Stimulated activated CD4-positive, alpha-beta T cell treated with anti-CD3 and anti-CD28 coated beads, Interleukin-2, amount 100 ng/mL, for 4 hours (primary cell): ENCODE data around the gene PRRT3.
"Not testable (repeated sequence)": the region's sequence is repeated elsewhere in the genome, so short reads cannot be mapped to it uniquely, and the experiment has no call there.

Experiments
- DNase-seq: peaks from one replicate; pipeline ENCODE4 v3.0.0-alpha.2; 2020; ENCODE audit warnings: low read depth

PRRT3 gene

GRCh38 chr3:9947025-9947995 lies 4.9 kb downstream of the PRRT3 start:
- no peak for DNase-seq

GRCh38 chr3:9946112-9947024 lies 5.8 kb downstream of the PRRT3 start:
- peak; percentile 73 for DNase-seq

GRCh38 chr3:9945358-9945757 lies 6.8 kb downstream of the PRRT3 start:
- DNase-seq = no peak

DNA sequence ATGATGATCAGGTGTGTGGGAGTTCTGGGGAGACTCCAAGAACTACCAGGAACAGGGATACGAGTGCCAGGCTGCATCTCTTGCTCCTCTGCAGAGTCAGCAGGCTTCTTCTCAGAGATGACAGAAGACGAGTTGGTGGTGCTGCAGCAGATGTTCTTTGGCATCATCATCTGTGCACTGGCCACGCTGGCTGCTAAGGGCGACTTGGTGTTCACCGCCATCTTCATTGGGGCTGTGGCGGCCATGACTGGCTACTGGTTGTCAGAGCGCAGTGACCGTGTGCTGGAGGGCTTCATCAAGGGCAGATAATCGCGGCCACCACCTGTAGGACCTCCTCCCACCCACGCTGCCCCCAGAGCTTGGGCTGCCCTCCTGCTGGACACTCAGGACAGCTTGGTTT lies 7.9 kb downstream of the PRRT3 start:
- DNase-seq = no peak

DNA sequence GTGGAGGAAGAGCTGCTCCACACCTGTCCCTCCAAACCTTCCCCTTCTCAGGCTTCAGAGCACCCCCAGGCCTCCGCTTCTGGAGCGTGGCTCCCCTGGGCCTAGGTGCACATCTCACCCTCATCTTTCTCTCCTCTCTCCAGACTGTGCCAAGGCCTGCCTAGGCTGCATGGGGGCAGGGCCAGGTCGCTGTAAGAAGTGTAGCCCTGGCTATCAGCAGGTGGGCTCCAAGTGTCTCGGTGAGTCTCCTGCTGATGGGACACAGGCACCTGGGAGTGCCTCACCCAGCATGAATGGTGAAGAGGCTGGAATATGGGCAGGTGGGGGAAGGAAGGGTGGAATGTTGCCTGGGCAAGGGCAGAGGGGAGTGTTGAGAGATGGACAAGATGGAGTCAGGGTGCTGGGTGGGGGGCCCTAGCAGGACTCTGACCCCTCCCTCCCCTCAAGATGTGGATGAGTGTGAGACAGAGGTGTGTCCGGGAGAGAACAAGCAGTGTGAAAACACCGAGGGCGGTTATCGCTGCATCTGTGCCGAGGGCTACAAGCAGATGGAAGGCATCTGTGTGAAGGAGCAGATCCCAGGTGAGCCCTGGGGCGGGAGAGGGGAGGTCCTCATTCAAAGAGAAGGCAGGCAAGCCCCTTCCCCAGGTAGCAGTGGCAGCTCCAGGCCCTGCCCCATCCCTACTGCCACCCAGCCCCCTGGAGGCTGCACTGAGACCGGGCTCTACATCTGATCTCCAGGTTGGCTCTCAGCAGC lies 9.1 kb downstream of the PRRT3 start:
- no peak for DNase-seq

GRCh38 chr3:9942164-9942563 lies 10.0 kb downstream of the PRRT3 start:
- DNase-seq = no peak

- DNase-seq = no peak
Measured at GRCh38 chr3:9940746-9941145, 11.5 kb downstream of the PRRT3 start.

DNA sequence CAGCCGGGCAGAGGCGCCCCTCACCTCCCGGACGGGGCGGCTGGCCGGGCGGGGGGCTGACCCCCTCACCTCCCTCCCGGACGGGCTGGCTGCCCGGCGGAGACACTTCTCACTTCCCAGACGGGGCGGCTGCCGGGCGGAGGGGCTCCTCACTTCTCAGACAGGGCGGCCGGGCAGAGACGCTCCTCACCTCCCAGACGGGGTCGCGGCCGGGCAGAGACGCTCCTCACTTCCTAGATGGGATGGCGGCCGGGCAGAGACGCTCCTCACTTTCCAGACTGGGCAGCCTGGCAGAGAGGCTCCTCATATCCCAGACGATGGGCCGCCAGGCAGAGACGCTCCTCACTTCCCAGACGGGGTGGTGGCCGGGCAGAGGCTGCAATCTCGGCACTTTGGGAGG lies 12.3 kb downstream of the PRRT3 start:
- DNase-seq = not testable (repeated sequence)

DNA sequence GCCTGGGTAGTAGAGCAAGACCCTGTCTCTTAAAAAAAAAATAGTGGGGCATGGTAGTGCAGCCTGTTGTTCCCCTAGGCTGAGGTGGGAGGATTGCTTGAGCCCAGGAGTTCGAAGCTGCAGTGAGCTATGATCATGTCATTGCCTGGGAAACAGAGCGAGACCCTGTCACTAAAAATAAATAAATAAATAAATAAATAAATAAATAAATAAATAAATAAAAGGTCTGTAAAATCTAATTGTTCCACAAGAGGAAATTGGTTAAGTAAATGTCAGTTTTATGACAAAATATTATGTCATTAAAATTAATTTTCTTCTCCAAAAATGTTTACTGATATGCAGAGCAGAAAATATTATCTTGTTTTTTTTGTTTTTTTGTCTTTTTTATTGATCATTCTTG lies 13.2 kb downstream of the PRRT3 start:
- no peak for DNase-seq

DNA sequence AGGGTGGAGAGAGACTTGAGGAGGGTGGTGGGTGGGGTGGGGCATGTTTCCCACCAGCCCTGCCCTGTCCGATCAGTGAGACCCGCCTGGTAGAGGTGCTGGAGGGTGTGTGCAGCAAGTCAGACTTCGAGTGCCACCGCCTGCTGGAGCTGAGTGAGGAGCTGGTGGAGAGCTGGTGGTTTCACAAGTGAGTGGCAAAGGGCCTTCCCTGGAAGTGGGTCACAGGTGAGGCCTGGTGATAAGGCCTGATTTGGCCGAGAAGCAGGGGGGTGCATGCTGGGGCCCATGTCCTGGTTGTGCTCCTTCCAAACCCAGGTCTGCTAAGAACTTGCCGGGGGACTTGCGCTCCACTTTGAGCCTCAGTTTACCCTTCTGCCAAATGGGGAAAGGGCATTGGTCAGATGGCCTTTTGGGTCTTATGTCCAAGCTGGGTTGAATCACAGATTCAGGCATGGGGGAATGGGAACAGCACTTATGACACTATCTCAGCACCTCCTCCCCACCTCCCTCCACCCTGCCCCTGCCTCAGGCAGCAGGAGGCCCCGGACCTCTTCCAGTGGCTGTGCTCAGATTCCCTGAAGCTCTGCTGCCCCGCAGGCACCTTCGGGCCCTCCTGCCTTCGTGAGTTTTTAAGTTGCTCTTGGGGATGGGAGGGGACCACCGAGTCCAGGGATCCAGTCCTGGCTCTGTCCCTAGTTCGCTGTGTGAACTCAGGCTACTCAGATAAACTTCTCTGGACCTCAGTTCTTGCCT lies 14.5 kb downstream of the PRRT3 start:
- DNase-seq = no peak

DNA sequence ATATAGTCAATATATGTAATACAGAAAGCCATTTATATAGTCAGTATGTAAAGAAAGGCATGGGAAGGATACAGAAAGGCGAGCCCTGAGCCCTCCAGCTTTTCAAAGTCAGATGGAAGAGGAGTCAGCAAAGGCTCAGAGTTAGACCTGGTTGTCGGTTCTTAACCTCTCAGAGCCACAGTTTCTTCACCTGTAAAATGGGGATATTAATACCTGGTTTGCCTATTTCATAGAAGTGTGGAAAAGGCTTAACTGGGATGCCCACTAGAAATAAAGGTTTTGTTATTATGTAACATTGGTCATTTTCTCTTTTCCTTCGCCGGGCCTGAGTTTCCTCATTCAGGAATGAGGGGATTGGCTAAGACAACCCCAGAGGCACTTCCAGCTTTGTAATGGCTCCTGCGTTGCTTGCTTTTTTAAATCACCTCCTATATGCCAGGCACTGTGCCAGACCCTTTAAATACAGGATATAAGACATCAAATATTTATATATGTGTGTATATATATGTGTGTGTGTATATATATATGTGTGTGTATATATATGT lies 16.2 kb downstream of the PRRT3 start:
- DNase-seq = no peak

GRCh38 chr3:9934993-9935392 lies 17.2 kb downstream of the PRRT3 start:
- no peak for DNase-seq

DNA sequence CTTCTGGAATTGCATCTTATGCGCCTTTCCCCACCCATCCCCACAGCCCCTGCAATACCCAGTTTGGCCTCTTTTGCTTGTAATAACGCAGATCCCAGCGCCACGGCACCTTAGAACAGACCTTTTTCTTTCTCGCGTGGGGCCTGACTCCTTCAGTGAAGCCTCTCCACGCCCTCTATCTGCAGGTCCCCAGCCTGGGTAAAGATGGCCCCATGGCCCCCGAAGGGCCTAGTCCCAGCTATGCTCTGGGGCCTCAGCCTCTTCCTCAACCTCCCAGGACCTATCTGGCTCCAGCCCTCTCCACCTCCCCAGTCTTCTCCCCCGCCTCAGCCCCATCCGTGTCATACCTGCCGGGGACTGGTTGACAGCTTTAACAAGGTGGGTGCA lies 18.0 kb downstream of the PRRT3 start:
- DNase-seq = no peak

GRCh38 chr3:9933561-9934234 lies 18.5 kb downstream of the PRRT3 start, which contains the start of gene CRELD1:
Gene CRELD1, plus strand, starts transcription at chr3:9933834. Its CDS starts 605 bp downstream, at chr3:9934439.
- peak; percentile 97 for DNase-seq

DNA sequence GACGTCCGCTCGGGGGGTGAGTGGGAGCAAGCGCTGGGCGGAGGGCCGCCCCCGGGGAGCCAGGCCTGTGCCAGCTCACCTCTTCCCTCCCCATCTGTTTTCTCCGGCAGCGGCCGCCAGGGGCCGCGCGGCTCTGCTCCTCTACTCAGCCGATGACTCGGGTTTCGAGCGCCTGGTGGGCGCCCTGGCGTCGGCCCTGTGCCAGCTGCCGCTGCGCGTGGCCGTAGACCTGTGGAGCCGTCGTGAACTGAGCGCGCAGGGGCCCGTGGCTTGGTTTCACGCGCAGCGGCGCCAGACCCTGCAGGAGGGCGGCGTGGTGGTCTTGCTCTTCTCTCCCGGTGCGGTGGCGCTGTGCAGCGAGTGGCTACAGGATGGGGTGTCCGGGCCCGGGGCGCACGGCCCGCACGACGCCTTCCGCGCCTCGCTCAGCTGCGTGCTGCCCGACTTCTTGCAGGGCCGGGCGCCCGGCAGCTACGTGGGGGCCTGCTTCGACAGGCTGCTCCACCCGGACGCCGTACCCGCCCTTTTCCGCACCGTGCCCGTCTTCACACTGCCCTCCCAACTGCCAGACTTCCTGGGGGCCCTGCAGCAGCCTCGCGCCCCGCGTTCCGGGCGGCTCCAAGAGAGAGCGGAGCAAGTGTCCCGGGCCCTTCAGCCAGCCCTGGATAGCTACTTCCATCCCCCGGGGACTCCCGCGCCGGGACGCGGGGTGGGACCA lies 19.2 kb downstream of the PRRT3 start:
- peak; percentile 91 for DNase-seq

DNA sequence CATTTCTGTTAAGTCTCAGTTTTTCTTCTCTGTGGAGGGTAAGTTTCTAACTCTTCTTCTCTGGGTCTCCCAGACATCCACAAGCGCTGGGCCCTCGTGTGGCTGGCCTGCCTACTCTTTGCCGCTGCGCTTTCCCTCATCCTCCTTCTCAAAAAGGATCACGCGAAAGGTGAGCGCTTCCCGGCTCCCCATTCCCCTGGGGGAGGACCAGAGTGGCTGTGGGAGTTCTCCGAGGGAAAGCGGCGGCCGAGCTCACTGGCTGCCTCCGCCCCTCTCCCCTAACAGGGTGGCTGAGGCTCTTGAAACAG lies 19.7 kb downstream of the PRRT3 start:
- no peak for DNase-seq

- no peak for DNase-seq
Measured at GRCh38 chr3:9930804-9931418, 21.3 kb downstream of the PRRT3 start.

DNA sequence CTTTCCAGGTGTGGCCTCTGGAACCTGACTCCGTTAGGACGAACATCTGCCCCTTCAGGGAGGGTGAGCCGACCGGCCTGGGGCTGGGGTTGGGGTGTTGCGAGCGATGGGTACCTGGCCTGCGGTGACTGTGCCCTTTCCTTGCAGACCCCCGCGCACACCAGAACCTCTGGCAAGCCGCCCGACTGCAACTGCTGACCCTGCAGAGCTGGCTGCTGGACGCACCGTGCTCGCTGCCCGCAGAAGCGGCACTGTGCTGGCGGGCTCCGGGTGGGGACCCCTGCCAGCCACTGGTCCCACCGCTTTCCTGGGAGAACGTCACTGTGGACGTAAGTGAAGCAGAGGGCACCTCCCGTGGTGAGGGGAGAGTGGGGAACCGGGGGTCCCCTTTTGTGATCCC lies 24.1 kb downstream of the PRRT3 start:
- no peak for DNase-seq

DNA sequence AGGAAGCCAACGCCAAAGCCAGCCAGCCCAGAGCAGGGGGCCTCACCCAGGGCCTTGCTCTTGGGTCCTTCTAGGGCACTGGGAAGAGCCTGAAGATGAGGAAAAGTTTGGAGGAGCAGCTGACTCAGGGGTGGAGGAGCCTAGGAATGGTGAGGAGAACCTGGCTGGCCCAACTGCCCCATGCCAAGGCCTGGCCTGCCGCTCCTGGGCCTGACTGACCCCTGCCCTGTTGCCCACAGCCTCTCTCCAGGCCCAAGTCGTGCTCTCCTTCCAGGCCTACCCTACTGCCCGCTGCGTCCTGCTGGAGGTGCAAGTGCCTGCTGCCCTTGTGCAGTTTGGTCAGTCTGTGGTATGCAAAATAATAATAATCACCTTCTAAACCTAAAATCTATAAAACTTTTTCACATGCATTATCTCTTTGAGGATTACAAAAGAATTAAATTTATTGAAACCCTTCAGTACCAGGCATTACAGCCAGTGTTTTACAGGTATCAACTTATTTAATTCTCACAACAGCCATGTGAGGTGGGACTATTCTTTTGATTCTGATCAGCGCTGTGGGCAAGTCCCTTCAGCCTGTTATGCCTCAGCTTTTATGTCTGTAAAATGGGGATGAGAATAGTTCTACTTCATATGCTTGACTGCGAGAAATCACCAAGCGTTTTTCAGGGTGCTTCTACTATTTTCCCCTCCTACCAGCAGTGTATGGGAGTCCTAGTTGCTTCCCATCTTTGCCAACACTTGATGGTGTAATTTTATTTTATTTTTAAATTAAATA lies 33.8 kb downstream of the PRRT3 start:
- DNase-seq = no peak
